Body of pancreas (tissue), 4 donors: ENCODE results near the gene SYCP2L. TPM values are rescaled to one million over a fixed set of nuclear protein-coding genes. Genes with fewer than 3 reads are reported as not detected.
"Not testable (repeated sequence)": the region's sequence is repeated elsewhere in the genome, so short reads cannot be mapped to it uniquely, and the experiment has no call there.

ENCODE experiments used
- ATAC-seq: fragments of 150-250 bp; one replicate; pipeline ENCODE4 v1.9.1; 2016
- DNase-seq, 4 donors: peaks; one replicate each; pipeline ENCODE4 v3.0.0-alpha.2; 2019
- H3K27ac ChIP-seq, 4 donors: fragments of 200-600 bp; sonication (generic); 1 replicate in 3 of 4; 2 replicates in 1 of 4; pipeline versions ENCODE4 v1.5.1 to v1.6.1; 2016 to 2019; ENCODE audit warnings: mild to moderate bottlenecking in 1 of 4, mixed read lengths in 1 of 4, moderate library complexity in 1 of 4
- H3K27me3 ChIP-seq, 2 donors: fragments of 200-600 bp; sonication (generic); one replicate each; pipeline ENCODE4 v1.6.0; 2016; ENCODE audit warnings: mild to moderate bottlenecking in 1 of 2
- H3K36me3 ChIP-seq, 2 donors: fragments of 200-600 bp; sonication (generic); replicated peaks in 1 of 2; 2 replicates each; pipeline ENCODE4 v1.5.1; 2016; ENCODE audit warnings: low read depth in 2 of 2; ENCODE audit not compliant: insufficient read depth in 1 of 2
- H3K4me1 ChIP-seq: fragments of 200-600 bp; sonication (generic); one replicate; pipeline ENCODE4 v1.6.0; 2016
- H3K4me3 ChIP-seq, 2 donors: fragments of 200-600 bp; sonication (generic); 1 replicate in 1 of 2; 2 replicates in 1 of 2; pipeline ENCODE4 v1.5.1; 2016 to 2019
- H3K9me3 ChIP-seq, 3 donors: fragments of 200-600 bp; sonication (generic); 1 replicate in 2 of 3; 2 replicates in 1 of 3; pipeline ENCODE4 v1.5.1; 2016
- CTCF ChIP-seq, 7 experiments: fragments of 450-650 bp in 4 of 7; fragments of 200-600 bp in 3 of 7; sonication (generic) in 3 of 7; IDR thresholded peaks; one replicate each; pipeline ENCODE4 v1.5.1; 2016 to 2019; ENCODE audit warnings: antibody characterized with exemption in 7 of 7
- POLR2A ChIP-seq, 3 donors: fragments of 450-650 bp; IDR thresholded peaks; one replicate each; pipeline ENCODE4 v1.6.1; 2016; ENCODE audit warnings: antibody characterized with exemption in 3 of 3, mild to moderate bottlenecking in 2 of 3
- WGBS, 2 donors: methylation state at CpG; one replicate each; pipeline ENCODE4 v1.1.5; 2017; 5-methylcytosine and 5-hydroxymethylcytosine counted together
- intact Hi-C: fragments of 100-400 bp; cut with DNase I; formaldehyde crosslinking; loops from one replicate; pipeline ENCODE4 v1.15.1; 2023
- total RNA-seq, 2 donors: library from RNA; depleted of rRNA; stranded (reverse); fragments of >200 nt; gene quantifications; one replicate each; pipeline ENCODE4 v1.1.0, GENCODE V29; 2016

SYCP2L gene
- total RNA-seq, 2 donors from 2014 or later, result 2.1 to 3.3 TPM

DNA sequence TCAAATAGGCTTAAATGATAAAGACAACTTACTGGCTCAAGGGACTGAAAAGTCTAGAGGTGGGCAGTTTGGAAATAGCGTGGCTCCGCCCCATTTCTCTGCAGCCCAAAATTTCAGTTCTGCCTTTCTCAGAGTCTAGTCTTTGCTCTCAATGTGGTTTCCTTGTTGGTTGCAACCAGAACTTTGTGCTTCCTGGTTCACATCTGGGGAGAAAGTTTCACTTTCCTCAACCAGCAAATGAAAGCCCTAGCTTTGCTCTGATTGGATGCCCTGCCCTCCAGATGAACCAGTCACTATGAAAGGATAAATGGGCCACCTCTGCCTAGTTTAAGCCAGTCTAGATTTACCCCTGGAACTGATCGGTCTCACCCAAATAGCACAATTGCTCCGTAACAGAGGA lies 14.9 kb downstream of the SYCP2L start:
- Histone ChIP-seq H3K9me3 (no peaks in the 10 kb centered on the region), H3K4me1 (peaks cover 3% of the 10 kb centered on the region), H3K4me3 (no peak overlapping the region), H3K36me3 (no peaks in the 10 kb centered on the region), H3K27ac (no peak overlapping the region), H3K27me3 (no peaks in the 10 kb centered on the region)
- intact Hi-C loops, result no loop called here
- TF ChIP-seq POLR2A (IDR thresholded peaks at IDR 0.05) (no peak), CTCF (IDR thresholded peaks at IDR 0.05) (no peak)
- DNase-seq (no peak), ATAC-seq (no peak)
- 77 to 84% methylated on average over 4 of the region's 4 CpGs for WGBS, 2 donors

- intact Hi-C loops, result no loop called here
- DNase-seq, result no peak
- Histone ChIP-seq H3K27me3 (no peaks in the 10 kb centered on the region), H3K4me1 (no peaks in the 10 kb centered on the region), H3K27ac (no peak overlapping the region), H3K36me3 (no peaks in the 10 kb centered on the region), H3K4me3 (no peak overlapping the region), H3K9me3 (no peaks in the 10 kb centered on the region)
- WGBS, 2 donors, result 85 to 89% methylated on average over 7 of the region's 7 CpGs
- ATAC-seq, result no peak
- no peak for TF ChIP-seq CTCF (IDR thresholded peaks at IDR 0.05)
Observed at GRCh38 chr6:10904015-10904414, 17.2 kb downstream of the SYCP2L start.

- DNase-seq (no peak), ATAC-seq (no peak)
- TF ChIP-seq CTCF (IDR thresholded peaks at IDR 0.05) (no peak), POLR2A (IDR thresholded peaks at IDR 0.05) (no peak)
- 86 to 92% methylated on average over 1 of the region's 1 CpG for WGBS, 2 donors
- no peaks in the 10 kb centered on the region for H3K36me3 ChIP-seq
- H3K27me3 ChIP-seq, result no peaks in the 10 kb centered on the region
- H3K27ac ChIP-seq, result no peak overlapping the region
- no peak overlapping the region for H3K4me3 ChIP-seq
- intact Hi-C loops, result no loop called here
- no peaks in the 10 kb centered on the region for H3K9me3 ChIP-seq
- no peaks in the 10 kb centered on the region for H3K4me1 ChIP-seq
Observed at GRCh38 chr6:10908228-10908627, 21.4 kb downstream of the SYCP2L start.

DNA sequence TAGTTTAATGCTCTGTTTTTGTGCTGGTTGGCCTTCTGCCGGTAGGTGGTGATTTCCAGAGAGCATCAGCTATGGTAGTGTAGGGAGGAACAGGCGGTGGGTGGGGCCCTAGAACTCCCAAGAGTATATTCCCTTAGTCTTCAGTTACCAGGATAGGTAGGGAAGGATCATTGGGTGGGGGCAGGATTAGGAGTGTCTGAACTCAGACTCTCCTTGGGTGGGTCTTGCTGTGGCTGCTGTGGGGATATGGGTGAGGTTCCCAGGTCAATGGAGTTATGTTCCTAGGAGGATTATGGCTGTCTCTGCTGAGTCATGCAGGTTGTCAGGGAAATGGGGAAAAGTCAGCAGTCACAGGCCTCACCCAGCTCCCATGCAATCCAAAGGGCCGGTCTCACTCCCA lies 32.7 kb downstream of the SYCP2L start:
- H3K27ac ChIP-seq, intact Hi-C loops, H3K36me3 ChIP-seq, H3K4me3 ChIP-seq, H3K4me1 ChIP-seq, ATAC-seq, H3K27me3 ChIP-seq, DNase-seq, H3K9me3 ChIP-seq: not testable (repeated sequence)
- 86 to 100% methylated on average over 3 of the region's 3 CpGs for WGBS, 2 donors

DNA sequence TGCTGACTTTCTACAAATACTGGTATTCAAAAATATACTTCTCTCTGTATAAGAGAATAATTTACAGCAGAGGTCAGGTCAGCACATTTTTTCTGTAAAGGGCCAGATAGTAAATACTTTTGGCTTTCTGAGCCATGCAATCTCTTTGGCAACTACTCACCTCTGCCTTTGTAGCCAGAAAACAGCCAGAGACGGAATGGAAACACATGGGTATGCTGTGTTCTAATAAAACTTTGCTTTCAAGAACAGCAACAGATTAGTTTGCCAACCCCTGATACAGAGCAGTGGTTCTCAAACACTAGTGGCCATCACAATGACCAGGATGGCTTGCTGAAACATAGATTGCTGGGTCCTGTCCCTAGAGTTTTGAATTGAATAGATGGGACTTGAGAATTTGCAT lies 46.3 kb downstream of the SYCP2L start:
- Histone ChIP-seq H3K4me3 (no peak overlapping the region), H3K36me3 (no peaks in the 10 kb centered on the region), H3K9me3 (no peaks in the 10 kb centered on the region), H3K27me3 (no peaks in the 10 kb centered on the region), H3K27ac (no peak overlapping the region), H3K4me1 (no peaks in the 10 kb centered on the region)
- no peak for TF ChIP-seq CTCF (IDR thresholded peaks at IDR 0.05)
- TF ChIP-seq POLR2A (IDR thresholded peaks at IDR 0.05), result no peak
- no peak for ATAC-seq
- DNase-seq, result no peak
- intact Hi-C loops, result no loop called here
- WGBS, 2 donors, result 78 to 80% methylated on average over 1 of the region's 1 CpG
